Sigmoid colon (tissue), 4 donors: ENCODE measurements around the gene ADAMTSL2.

ENCODE experiments used
- CTCF ChIP-seq, 4 experiments: fragments of 450-650 bp in 3 of 4; fragments of 200-600 bp in 1 of 4; IDR thresholded peaks; one replicate each; pipeline ENCODE4 v1.5.1; 2016 to 2019; ENCODE audit warnings: antibody characterized with exemption in 4 of 4, mild to moderate bottlenecking in 3 of 4, moderate library complexity in 2 of 4
- EP300 ChIP-seq, 4 donors: sonication (generic); formaldehyde crosslinking; IDR thresholded peaks; one replicate each; pipeline ENCODE4 v1.6.1; 2017; ENCODE audit warnings: antibody characterized with exemption in 4 of 4
- POLR2A ChIP-seq, 2 donors: fragments of 450-650 bp; IDR thresholded peaks; one replicate each; pipeline ENCODE4 v1.6.1; 2016; ENCODE audit warnings: antibody characterized with exemption in 2 of 2, mild to moderate bottlenecking in 2 of 2, moderate library complexity in 2 of 2
- POLR2AphosphoS5 ChIP-seq, 4 donors: sonication (generic); formaldehyde crosslinking; IDR thresholded peaks; one replicate each; pipeline ENCODE4 v1.6.1; 2017; ENCODE audit warnings: antibody characterized with exemption in 4 of 4

DNA sequence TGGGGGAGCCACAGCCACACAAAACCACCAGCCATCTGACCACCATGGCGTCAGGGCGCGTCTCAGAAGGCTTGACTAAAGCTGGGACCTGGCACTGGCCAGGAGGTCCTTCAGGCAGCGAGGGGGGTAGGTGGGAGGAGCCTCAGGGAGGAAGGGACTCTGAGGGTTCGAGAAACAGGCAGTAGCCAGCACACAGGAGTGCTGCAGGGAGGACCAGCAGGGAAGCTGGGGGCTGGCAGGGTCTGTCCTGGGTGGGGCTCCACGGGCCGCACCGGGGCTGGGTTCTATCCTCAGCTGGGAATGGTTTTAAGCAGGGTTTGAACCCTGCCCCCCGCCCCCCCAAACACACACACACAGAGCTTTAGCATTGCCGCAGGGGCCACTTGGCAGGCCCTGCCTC, 67.2 kb downstream of the ADAMTSL2 start:
- TF ChIP-seq CTCF (IDR thresholded peaks at IDR 0.05) (no peak), POLR2AphosphoS5 (IDR thresholded peaks at IDR 0.05) (no peak), POLR2A (IDR thresholded peaks at IDR 0.05) (no peak), EP300 (IDR thresholded peaks at IDR 0.05) (no peak)
